CD4-positive, alpha-beta T cell treated with Interleukin-6 for 4 hours (primary cell): ENCODE results near the gene CFL2.
"Not testable (repeated sequence)": the region's sequence is repeated elsewhere in the genome, so short reads cannot be mapped to it uniquely, and the experiment has no call there.

ENCODE experiments used
- DNase-seq: peaks from one replicate; pipeline ENCODE4 v3.0.0-alpha.2; 2020; ENCODE audit warnings: mixed read lengths

Gene CFL2

GRCh38 chr14:34711169-34711568 lies 3.2 kb downstream of the CFL2 start:
- DNase-seq, result no peak

- DNase-seq, result no peak
Measured at GRCh38 chr14:34710744-34711143, 3.6 kb downstream of the CFL2 start.

- DNase-seq, result no peak
Measured at GRCh38 chr14:34710006-34710405, 4.4 kb downstream of the CFL2 start.

GRCh38 chr14:34707722-34708121 lies 6.7 kb downstream of the CFL2 start:
- no peak for DNase-seq

GRCh38 chr14:34701808-34702207 lies 12.6 kb downstream of the CFL2 start:
- DNase-seq, result no peak

GRCh38 chr14:34700622-34701130 lies 13.7 kb downstream of the CFL2 start:
- no peak for DNase-seq

GRCh38 chr14:34699873-34700621 lies 14.3 kb downstream of the CFL2 start:
- no peak for DNase-seq

- not testable (repeated sequence) for DNase-seq
Measured at GRCh38 chr14:34694216-34694615, 20.2 kb downstream of the CFL2 start.

GRCh38 chr14:34693228-34693939 lies 21.0 kb downstream of the CFL2 start:
- peak; percentile 46 for DNase-seq

- no peak for DNase-seq
Measured at GRCh38 chr14:34692898-34693227, 21.5 kb downstream of the CFL2 start.

- DNase-seq, result no peak
Measured at GRCh38 chr14:34692348-34692747, 22.0 kb downstream of the CFL2 start.

GRCh38 chr14:34691206-34691605 lies 23.2 kb downstream of the CFL2 start:
- no peak for DNase-seq

GRCh38 chr14:34688470-34689206 lies 25.8 kb downstream of the CFL2 start:
- no peak for DNase-seq

- DNase-seq, result no peak
Measured at GRCh38 chr14:34685819-34686428, 28.5 kb downstream of the CFL2 start.

- no peak for DNase-seq
Measured at GRCh38 chr14:34684578-34684977, 29.8 kb downstream of the CFL2 start.

- peak; percentile 11 for DNase-seq
Measured at GRCh38 chr14:34682787-34683321, 31.5 kb downstream of the CFL2 start.

- DNase-seq, result no peak
Measured at GRCh38 chr14:34680806-34681479, 33.5 kb downstream of the CFL2 start.

- no peak for DNase-seq
Measured at GRCh38 chr14:34678735-34679134, 35.7 kb downstream of the CFL2 start.

GRCh38 chr14:34678306-34678705 lies 36.1 kb downstream of the CFL2 start:
- no peak for DNase-seq

GRCh38 chr14:34676516-34677211 lies 37.7 kb downstream of the CFL2 start:
- no peak for DNase-seq

GRCh38 chr14:34673702-34674101 lies 40.7 kb downstream of the CFL2 start:
- DNase-seq, result no peak

GRCh38 chr14:34671716-34672115 lies 42.7 kb downstream of the CFL2 start:
- no peak for DNase-seq
